Skeletal muscle cell (primary cell): ENCODE data around the gene DNAJC11.

Experiments used
- DNase-seq: peaks from one replicate; pipeline ENCODE4 v3.0.0-alpha.2; 2010; ENCODE audit warnings: low read depth
- H3K4me3 ChIP-seq: 2 replicates; pipeline ENCODE4 v1.5.1; 2011; ENCODE audit warnings: low read depth, mild to moderate bottlenecking, control low read depth, low read length, moderate library complexity

The DNAJC11 gene

GRCh38 chr1:6630027-6630426 lies 71.6 kb downstream of the DNAJC11 start:
- no peak for DNase-seq
- H3K4me3 ChIP-seq, result no peak overlapping the region

DNA sequence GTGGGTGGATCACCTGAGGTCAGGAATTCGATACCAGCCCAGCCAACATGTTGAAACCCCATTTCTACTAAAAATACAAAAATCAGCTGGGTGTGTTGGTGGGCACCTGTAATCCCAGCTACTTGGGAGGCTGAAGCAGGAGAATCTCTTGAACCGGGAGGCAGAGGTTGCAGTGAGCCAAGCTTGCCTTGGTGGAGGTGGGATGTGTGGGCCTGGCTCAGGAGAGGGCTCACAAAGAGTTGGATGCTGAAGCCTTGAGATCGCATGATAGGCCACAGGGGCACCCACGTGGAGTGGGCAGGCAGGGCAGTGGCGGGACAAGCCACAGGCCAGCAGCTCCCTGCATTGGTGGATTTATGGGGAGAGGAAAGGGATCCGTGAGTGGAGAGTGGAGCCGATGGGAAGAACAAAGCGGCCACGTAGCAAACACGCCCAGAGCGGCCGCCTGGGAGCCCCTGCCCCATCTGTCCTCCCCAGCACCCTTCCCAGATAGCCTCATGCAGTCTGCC lies 72.6 kb downstream of the DNAJC11 start:
- H3K4me3 ChIP-seq, result no peak overlapping the region
- DNase-seq, result no peak

GRCh38 chr1:6627841-6628545 lies 73.6 kb downstream of the DNAJC11 start:
- H3K4me3 ChIP-seq, result no peak overlapping the region
- no peak for DNase-seq

DNA sequence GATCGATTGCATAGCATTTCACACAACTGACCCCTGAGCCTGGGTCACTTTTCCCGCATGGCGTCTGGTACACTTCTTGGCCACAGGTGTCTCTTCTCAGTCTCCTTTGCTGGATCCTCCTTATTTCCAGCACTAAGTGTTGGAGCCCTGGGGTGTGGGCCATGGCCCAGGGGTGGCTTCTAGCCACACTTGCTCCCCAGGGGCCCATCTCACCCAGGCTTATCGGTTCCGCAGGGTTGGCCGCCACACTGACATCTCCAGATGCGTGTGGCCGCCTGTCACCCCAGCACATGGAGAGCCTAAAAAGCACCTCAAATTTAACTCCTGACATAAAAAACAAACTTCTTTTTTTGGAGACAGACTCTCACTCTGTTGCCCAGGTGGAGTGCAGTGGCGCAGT lies 74.6 kb downstream of the DNAJC11 start:
- no peak for DNase-seq

DNA sequence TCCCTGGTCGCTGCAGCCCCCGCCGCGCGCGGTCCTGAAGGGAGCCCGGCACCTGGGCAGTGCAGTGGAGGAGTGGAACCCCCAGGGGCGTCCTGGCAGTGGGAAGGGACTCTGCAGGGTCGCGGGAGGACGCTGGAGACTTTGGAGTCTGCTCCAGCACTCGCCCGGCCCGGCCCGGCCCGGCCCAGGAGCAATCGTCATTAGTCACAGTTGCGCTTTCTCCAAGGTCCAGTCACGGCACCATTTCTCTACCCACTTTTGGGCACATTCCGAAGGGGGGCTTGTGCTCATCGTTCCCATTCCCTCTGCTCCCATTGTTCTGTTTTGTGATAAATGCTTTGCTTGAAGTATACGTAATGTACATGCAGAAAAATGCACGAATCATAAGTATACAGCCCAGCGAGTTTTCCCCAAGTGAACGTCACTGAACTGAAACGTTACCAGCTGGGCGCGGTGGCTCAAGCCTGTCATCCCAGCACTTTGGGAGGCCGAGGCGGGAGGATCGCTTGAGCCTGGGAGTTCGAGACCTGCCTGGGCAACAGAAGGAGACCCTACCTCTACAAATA lies 75.9 kb downstream of the DNAJC11 start:
- no peak for DNase-seq

More for the DNA sequence above, 74.6 kb downstream of the DNAJC11 start:
- H3K4me3 ChIP-seq, result no peak overlapping the region

DNA sequence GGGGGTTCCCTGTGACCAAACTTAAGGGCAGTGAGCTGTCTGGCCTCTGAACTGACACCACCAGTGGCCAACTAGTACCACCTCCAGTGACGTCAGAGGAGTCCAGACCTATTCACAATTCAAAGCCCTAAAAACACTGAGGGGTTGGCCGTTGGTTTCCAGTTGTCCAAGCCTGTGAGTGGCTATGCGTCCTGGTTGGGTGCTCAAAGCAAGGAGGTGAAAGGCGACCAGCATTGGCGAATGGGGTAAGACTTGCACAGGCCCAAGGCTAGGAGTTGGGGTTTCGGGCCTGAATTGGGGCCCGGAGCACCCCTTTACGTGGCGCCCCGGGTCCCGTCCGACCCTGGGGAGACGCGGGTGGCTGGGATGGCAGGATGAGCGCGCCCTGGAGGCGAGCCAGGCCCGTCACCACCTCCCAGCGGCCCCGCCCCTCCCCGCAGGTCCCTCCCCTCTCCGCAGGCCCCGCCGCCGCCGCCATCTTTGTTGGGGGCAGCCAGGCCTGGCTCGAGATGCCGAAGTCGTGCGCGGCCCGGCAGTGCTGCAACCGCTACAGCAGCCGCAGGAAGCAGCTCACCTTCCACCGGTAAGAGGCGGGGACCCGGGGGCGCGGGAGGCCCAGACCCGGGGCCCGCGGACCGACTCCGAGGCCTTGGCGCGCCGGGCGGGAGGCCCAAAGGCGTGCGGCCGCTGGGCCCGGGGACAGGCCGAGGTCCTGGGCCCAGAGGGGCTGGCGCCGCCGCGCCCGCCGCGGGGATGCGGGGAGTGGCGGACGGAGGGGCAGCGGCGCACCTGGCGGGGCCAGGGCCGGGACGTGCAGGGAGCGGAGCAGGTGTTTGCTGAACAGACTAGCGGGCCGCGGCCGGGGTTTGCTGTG lies 76.7 kb downstream of the DNAJC11 start, which contains the start of gene THAP3:
THAP3 (plus strand) TSS at position 159 of the 874 bp plus-strand sequence; CDS start at position 510, 351 bp downstream.
- H3K4me3 ChIP-seq, result peak within 1 kb of the TSS; percentile 69
- no peak for DNase-seq

More for the DNA sequence above, 75.9 kb downstream of the DNAJC11 start:
- H3K4me3 ChIP-seq, result peak overlapping the region; percentile 69

- DNase-seq, result no peak
These were observed 78.2 kb downstream of the DNAJC11 start for GRCh38 chr1:6623269-6623965.

DNA sequence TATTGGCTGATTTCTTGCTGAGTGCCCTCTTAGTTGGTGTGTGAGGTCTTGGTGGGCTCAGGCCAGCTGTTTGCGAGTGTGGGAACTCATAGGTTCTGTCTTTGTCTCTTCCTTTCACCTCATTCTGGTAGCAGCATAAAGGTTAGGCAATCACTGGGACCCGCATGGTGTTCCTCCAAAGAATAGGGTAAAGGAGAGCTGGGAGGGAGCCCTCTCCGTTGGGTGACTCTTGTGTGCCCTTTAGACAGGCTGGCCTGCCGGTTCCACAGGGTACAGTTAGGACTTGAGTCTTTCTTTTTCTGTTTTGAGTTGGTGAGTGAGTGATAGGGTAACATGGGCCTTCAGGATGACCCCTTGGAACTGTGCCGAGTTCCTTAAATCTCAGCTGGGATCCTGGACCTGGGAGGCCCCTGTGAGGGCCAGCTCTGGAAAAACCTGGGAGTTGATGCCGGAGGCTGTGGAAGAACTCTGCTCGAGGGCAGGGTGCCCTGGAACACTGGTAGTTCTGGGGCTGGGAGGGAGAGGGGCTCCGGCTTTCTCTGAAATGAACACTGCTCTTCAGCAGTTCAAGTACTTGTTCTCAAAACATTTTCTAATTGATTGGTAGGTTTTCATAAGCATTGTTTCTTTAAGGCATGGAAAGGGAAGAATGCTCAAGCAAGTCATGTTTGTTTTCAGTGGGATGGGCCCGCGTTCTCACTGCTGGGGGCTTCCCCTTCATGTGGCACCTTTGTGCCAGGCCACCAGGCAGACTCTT lies 79.0 kb downstream of the DNAJC11 start:
- no peak for DNase-seq
- no peak overlapping the region for H3K4me3 ChIP-seq

More at GRCh38 chr1:6623269-6623965, 78.2 kb downstream of the DNAJC11 start:
- H3K4me3 ChIP-seq, result no peak overlapping the region

GRCh38 chr1:6621429-6622391 lies 79.9 kb downstream of the DNAJC11 start:
- no peak overlapping the region for H3K4me3 ChIP-seq
- no peak for DNase-seq

DNA sequence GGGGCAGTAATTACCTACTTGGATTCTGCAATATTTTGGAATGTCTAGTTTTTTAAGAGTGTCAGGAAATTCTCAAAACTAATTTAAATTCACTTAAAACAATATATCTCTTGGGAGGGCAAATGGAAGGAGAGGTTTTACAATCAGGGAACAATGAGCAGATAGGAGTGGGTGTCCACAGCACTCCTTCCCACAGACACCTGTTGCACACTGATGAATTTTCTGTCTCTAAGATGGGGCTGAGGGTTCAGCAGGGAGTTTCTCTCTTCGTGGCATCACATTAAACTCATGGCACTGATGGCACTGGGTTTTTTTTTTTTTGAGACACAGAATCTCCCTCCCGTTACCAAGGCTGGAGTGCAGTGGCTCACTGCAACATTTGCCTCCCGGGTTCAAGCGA lies 82.6 kb downstream of the DNAJC11 start:
- DNase-seq, result no peak
- H3K4me3 ChIP-seq, result no peak overlapping the region

GRCh38 chr1:6614929-6615785 lies 86.5 kb downstream of the DNAJC11 start:
- DNase-seq, result no peak
- H3K4me3 ChIP-seq, result peak overlapping the region; percentile 73

- no peak for DNase-seq
- peak overlapping the region; percentile 73 for H3K4me3 ChIP-seq
These were observed 87.3 kb downstream of the DNAJC11 start for GRCh38 chr1:6614019-6614928.

DNA sequence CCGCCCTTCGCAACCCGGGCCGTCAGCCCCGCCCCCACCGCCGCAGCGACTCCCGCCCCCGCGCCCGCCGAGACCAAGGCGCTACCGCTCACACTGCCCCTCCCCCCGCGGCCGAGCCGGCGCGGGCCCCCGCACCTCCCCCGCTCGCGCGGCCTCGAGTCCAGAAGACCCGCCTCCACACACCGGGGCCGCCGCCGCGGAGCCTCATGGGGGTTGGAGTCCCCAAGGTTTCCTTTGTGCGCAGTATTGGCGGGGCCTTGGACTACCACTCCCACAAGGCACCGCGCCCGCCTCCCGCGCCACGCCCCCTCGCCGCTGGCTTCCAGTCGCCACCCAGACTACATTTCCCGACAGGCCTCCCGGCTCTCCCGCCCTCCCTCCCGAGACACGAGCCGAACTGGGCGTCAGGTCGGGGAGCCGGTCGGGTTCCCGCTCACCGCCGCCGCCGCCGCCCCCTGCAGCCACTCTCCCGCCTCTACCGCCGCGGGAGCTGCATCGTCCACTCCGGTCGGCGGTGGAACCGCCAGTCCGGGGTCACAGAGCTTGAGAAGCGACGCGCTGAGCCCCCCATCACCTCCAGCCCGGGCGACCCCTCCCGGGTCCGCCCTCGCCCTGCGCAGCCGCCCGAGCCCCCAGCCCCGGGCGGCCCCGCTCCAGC lies 88.1 kb downstream of the DNAJC11 start, which contains the start of gene PHF13:
PHF13 (plus strand) TSS at position 371 of the 658 bp plus-strand sequence. CDS start 336 bp downstream, outside the sequence.
- peak; percentile 97 for DNase-seq
- peak within 1 kb of the TSS; percentile 83 for H3K4me3 ChIP-seq

DNA sequence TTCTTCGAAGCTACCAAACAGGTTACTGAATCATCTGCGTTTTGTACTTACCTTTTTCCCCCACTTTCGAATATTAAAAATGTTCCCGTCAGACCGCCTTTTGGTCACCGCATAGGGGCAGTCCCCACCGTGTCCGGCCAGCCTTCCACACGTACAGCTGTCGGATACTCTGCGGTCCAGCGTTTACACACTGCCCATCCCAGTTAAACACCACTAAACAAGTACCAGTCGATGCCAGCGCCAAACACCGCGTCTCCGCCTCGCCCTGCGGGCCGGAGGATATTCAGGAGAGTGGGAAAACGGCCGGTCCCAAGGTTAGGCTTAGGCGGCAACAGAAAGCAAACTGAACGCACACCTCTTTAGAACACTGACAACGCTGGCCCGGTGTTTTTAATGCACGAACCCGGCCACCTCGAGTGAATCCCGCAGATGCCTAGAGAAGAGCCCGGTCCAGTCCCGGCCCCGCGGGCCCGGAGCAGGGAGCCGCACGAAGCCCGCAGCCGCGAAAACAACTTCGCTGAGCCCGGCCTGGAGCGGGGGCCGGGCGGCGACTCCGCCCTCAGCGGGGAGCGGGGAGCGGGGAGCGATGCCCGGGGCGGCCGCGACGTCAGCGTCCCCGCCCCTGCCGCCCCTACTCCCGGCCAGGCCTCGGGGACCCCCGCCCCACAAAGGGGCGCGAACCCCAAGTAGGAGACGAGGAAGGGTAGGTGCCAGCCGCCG lies 88.8 kb downstream of the DNAJC11 start:
- DNase-seq, result no peak

More for the DNA sequence above, 88.8 kb downstream of the DNAJC11 start:
- H3K4me3 ChIP-seq, result peak overlapping the region; percentile 83
